OCI-M2 (cell line): Measurements from ENCODE around the gene JAKMIP1.
"Not testable (repeated sequence)": the region's sequence is repeated elsewhere in the genome, so short reads cannot be mapped to it uniquely, and the experiment has no call there.

Experiments used
- DNase-seq: peaks from one replicate; lab custom pipeline; 2025; ENCODE audit not compliant: unreplicated experiment; lab: John Stamatoyannopoulos, UW

JAKMIP1 gene

DNA sequence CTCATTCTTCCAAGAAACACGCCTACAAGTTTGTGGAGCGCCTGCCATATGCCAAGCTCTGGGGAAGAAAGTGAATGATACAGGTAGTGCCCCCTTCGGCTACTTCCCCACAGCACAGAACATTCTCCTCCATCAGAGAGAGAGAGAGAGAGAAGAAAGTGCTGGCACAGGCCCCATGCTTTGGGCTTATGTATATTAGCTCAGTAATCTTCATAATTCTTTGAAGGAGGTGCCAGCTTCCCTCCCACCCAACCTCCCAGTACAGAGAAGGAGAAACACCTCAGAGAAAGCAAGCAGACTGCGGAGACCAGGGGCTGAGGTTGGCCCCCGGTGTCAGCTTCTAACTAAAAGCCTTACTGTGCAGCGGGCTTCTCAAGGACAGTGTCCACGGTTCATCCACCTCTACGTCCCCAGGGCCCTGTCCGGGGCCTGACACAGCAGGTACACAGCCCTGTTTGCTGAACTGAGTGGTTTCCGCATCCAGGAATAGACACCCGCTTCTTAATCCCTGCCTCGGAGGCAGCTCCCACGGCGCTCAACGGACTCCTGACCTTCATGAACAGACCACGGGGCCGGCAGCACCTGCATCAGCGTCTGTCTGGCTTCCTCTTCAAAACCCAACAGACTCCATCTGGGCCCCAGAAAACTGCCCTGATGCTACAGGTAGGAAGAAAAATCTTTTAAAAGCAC is 50.2 kb downstream of the JAKMIP1 start:
- no peak for DNase-seq

DNA sequence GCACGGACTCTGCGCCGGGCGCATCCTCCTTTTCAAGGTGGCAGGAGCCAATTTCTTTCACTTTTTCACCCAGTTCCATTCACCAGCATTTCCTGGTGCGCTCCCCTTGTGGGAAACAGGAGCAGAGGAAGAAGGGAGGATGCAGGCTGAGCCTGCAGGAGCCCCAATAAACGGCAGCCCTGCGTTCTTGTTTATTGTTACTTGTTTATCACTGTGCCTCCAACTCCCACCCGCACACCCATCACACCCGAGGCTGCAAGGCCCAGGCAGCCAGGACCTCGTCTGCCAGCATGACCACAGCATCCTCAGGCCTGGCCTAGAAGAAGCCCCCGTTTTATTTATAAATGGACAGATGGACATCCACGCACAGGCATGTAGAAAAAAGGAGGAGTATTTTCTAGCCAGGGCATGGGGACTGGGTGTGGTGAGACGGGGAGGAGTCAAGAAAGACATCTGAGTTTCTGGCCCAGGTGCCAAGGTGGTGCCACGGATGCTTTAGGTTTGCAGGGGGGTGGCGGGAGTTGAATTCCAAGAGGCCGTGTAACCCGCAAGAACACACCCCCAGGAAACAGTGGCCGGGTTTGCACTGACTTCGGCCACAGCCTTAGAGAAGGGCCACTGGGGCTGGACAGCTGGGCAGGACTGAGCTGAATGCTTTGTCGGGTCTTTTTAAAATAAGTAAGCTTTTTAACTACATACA is 51.7 kb downstream of the JAKMIP1 start:
- DNase-seq: no peak

DNA sequence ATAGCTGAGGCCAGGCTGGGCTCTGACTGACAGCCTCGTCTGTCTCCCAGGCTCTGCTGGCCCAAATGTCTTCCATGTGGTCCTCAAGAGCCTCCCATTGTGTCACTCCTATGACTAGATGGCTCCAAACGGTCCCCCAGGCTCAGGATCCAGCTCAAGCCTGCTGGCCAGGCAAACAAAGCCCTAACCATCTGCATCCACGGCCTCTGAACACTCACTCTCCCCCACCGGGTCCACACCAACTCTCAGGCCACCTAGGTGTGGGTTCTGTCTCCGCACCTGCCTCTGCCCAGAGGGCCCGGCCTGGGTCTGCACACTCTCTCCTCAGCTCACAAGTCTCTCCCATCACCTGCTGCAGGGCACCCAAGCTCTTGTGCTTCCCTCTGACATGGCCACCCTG is 52.9 kb downstream of the JAKMIP1 start:
- DNase-seq: no peak

DNA sequence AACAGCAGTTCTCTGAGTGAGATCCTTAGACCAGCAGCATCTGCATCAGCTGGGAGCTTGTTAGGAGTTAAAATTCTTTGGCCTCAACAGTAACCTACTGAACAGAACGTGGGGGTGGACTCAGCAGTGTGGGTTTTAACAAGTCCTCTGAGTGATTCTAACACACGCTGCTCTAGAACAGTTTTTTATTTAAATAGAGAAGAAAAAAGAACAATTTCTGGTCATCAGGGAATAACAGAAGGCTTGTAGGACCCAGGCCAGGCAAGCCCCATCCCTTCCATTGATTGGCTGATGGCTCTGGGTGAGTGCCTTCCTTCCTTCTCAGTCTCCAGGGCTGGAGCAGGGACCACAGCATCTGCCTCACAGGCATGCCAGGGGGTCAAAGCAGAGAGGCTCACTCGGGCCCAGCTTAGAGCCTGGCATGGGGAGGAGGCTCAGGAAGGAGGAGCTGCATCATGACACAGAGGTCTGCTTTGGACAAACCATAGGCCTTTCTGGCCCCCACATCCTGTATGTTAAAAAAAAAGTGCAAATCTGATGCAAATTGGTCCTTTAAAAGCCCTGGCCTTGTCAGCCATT is 56.7 kb downstream of the JAKMIP1 start:
- DNase-seq: no peak

DNA sequence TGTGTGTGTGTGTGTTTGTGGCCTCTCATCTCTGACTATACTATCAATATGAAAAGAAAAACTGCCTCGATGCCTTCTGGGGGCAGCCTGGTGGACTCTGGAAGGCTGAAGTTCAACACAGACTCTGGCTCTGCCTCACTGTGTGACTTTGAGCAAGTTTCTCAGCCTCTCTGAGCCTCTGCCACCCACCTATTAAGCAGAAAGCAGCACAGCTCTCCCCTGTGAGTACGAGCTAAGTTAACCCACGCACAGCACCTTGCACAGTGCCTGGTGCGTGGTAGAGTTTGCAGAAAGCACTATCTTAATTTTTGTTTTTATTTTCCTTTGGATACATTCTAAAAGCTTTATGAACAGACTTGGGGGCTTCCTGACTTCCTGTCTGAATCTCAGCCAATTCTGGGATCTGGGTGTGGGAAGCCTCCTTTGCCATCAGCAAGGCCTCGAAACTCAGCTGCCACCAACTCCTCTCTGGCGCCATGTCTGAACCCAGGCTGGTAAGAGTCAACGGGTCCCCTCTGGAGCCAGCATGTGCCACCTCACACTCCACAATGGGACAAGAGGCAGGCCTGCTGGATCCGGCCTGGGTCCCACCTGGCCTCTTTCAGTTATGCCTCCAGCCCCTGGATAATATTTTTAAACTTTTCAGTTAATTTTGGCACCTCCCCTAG is 57.3 kb downstream of the JAKMIP1 start:
- DNase-seq: no peak

DNA sequence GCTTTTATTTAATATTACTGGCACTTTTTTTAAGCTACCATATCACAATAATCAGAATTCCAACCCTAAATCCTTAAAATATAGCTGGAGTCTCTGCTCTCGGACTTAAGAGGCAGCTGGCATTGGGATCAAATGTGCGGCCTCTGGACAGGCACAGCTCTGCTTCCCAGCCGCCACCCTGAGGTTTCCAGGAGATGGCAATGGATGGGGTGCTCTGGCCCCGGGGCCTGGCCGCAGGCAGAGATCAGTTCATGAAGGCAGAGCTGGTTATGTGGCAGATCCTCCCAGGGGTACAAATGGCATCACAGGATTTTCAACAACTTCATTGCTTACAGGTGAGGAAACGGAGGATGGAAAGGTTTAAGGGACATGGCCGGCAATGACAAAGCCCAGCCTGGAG is 57.8 kb downstream of the JAKMIP1 start:
- no peak for DNase-seq

DNA sequence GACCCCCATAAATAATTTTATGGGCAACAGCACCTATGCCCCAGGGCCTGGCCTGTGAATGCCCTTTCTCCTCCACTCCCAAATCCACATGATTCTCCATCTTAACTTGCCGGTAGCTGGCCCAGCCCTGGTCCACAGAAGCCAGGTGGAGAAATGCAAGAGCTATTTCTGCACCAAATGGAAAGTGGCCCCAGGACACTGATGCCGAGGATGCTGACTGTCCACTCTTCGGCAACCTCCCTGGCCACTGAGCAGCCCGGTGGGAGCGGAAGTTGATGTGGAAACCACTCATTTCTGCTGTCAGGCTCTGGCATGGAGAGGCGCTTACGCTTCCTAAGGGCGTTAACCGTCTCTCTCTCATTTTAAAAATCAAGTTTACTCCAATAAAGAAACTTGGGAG is 58.8 kb downstream of the JAKMIP1 start:
- DNase-seq: no peak

DNA sequence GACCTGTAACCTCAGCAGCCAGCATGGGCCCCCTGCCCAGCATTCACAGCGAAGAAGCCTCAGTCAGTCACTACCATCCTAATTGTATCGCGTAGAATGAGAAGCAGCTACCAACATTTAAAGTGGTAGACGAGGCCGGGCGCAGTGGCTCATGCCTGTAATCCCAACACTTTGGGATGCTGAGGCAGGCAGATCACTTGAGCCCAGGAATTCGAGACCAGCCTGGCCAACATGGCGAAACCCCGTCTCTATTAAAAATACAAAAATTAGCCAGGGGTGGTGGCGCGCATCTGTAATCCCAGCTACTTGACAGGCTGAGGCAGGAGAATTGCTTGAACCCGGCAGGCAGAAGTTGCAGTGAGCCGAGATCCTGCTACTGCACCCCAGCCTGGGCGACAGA is 59.3 kb downstream of the JAKMIP1 start:
- DNase-seq: not testable (repeated sequence)

DNA sequence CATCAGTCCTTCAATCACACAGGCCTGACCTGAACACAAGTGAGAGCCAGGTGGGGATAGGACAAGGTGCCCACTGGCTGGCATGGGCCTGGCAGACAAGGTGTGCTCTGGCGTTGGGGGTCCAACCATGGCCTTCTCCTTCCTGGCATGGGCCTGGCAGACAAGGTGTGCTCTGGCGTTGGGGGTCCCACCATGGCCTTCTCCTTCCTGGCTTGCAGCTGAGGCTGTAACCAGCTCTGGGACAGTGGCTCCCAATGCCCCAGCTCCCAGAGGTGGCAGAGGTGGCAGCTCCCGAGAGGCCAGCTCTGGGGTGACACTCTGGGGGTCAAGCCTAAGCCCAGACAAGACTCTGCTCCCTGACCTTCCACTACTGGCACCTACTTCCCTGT is 62.6 kb downstream of the JAKMIP1 start:
- no peak for DNase-seq

DNA sequence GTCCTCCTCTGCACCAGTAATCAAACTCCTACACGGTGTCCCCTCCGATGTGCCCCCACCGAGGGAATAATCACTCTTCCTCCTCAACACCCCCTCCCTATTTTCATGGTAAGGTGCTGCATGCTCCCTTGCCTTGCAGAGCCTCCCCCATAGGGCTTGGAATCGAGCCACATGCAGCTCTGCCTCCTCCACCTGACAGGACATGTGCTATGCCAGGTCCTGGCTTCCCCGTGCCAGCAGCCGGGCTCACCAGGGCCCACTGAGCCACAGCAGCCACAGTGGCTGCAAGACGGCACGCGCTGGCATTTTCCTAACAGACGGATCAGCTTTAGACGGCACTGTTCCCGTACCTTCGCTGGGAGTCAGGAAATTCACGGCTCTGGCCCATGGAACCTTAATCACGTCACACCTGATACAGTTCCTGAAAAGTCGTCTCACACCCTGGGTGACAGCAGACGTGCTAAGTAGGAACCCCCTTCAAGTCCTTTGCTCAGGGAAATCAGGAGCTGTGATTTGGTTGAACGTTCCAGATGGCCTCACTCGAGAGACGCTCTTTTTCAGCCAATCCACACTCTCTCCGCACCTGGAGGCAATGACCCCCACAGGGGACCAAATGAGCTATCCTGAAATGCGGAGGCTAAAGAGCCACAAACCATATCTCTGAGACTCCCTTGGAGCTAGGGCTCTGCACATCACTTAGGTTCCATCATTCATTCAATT is 63.2 kb downstream of the JAKMIP1 start:
- DNase-seq: no peak

DNA sequence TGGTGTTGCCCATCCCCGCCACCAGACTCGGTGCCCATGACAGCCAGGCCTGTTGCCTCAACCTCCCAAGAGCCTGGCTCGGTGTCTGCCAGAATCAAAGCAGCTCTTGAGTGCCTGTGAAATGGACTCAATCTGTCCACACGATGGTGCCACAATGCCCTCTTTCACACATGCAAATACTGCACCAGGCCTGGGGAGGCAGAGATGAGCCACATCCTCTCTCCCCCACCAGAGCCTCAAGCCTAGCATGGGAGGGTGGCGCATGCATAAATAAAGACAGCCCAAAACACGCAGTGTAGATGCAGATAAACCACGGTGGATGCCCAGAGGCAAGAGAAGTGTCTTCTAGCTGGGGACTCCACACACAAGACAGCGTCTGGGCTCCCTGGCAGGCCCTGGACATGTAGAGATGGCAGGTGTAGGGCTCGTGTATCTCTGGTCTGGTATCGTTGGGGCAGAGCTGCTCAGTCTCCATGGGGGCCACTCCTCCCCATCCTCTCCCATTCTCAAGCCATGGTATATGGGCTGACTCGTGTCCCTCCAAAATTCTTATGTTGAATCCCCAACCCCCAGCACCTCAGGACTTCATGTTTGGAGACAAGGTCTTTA is 65.6 kb downstream of the JAKMIP1 start:
- DNase-seq: no peak

DNA sequence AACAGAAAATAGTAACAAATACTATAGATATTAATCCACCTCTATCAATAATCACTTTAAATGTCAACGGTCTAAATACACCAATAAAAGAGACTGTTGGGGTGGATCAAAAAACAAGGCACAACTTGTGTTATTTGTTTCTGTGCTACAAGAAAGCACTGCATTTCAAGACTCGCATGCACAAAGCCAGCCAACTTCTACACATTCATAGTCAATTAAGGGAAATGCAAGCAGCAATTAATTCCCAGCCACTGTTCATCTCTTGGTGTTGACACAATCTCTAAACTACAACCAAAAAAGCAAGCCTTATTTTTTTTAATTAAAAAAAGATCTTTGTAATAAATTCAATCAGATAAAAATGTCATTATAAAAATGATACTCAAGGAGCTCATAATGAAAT is 67.6 kb downstream of the JAKMIP1 start:
- no peak for DNase-seq

DNA sequence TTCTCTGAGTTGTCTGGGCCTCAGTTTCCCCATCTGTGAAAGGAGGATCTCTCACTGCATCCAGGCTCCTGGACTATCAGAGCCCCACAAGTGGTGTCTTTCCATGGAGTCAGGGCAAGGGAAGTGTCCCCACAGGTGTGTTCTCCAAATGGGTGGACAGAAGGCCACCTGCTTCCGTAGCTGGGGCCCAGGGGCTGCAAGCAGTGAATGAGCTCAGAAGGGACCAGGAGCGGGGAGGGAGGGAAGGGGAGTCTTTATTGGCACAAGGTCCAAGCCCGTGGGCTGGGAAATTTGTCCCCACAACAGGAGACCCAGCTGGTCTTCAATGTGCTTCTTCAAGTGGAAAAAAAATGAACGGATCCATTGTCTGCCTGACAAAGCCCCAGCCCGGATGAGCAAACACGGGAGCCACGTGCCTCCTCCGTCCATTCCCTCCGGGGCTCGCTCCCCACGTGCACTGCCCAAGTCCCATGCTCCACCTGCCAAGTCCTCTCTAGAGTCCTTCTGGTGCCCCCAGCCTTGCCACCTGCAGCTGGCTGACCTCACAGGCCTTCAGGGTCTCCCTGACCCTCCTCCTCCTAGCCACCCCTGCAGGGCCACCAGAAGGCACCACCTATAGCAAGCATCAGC is 72.0 kb downstream of the JAKMIP1 start:
- no peak for DNase-seq

DNA sequence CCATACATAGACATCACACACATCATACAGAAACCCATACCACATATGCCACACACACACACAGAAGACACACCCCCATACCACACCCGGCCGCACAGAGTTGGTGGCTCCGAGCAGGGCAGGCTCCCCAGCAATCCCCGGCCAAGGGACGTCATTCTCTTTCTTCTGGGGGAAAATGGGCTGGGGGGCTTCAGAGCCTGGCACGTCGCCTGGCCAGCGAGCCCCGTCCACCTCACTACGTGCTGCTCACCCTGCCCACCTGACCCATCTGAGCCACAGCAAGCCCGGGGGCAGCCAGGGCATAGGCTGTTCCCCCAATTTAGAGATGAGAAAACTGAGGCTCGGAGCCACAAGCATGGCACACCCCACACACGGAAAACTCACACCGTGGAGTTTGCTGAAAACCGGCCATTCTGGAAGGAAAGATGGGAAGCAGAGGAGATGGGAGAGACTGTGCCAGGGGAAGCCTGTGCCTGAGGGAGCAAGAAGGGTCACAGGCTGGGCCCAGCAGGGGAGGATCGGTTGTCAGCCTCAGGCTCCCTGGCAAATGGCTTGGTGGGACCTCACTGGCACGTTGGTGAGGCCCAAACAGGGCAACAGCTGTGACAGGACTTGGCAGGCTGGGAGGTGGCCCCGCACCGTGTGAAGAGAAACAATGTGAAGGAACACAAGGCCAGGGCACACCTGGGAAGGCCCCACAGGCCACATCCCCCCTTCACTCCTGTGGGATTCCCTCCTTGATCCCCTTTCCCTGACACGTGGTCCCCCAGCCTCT is 73.2 kb downstream of the JAKMIP1 start:
- DNase-seq: no peak

DNA sequence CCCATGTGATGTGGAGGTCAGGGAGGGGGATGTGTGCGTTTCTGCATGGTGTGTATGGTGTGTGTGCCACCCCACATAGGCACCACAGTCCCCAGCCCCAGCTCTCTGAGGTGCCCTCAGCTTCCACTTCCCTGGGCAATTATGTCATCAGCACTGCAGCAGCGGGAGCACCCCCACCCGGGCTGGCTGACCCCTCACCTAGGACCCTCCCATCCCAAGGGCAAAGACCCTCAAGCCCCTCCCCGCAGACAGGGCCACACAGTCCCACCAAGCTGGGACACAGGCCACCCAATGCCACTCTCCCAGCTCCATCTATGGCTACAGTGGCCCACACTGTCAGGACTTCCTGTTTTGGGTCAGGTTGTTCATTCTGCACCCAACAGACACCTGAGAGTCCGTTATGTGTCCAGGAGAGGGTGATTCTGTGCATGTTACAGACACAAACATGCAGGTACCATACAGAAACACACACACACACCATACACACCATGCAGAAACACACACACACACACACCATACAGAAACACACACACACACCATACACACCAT is 75.2 kb downstream of the JAKMIP1 start:
- DNase-seq: no peak

DNA sequence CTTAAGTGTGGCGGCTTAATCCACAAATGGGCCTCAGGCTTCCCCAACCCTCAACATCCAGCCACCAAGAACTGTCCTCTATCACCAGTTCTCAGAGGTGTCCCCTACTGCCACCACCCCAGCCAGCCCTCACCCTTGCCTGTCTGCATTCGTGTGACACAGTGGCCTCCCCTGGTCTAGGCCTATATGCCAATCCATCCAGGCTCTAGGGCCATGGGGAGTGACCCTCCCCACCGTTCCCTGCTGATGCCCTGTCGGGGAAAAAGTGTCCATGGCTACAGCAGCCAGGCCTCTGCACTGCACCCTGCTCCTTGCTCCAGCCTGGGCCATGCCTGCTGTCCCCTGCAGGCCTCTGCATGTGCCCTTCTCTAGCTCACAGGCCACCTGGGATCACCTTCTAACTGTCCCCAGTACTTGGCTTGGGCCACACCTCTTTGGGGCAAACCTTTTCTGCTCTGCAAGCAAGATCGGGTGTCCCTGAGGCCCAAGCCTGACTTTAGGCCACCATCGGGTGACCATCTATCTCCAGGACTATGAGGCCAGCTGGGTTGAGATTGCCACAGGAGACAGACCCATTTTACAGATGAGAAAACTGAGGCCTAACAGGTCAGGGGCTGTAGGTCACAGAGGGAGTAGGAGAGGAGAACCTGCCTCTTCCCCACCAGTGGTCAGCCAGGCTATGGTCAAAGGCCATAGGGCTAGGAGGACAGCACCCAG is 75.8 kb downstream of the JAKMIP1 start:
- DNase-seq: no peak

DNA sequence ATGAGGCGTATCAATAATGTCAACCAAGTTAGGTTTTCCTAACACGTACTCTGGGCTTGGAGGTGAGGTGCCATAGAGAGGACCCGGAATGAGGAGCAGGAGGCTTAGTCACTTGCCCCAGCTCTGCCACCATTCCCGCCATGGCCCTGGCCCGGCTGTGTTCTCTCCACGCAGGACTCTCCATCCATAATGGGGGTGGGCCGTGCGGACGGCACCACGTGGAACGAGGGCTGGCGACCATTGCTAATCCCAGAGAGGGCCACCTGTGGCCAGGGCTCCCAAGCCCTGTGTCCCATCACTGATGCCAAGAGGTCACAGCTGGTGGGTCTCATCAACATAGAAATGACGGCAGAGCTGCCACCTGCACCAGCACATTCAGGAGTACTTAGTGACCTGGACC is 76.4 kb downstream of the JAKMIP1 start:
- DNase-seq: no peak

DNA sequence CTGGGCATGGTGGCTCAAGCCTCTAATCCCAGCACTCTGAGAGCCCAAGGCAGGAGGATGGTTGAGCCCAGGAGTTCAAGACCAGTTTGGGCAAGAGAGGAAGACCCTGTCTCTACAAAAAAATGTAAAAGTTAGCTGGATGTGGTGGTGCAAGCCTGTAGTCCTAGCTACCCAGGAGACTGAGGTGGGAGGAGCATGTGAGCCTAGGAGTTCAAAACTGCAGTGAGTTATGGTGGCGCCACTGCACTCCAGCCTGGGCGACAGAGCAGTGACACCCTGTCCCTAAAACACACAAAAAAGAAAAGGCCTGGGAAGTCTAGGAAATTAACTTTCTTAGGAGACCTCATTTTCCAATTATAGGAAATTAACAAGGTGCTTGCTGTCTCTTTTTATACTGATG is 76.8 kb downstream of the JAKMIP1 start:
- no peak for DNase-seq

DNA sequence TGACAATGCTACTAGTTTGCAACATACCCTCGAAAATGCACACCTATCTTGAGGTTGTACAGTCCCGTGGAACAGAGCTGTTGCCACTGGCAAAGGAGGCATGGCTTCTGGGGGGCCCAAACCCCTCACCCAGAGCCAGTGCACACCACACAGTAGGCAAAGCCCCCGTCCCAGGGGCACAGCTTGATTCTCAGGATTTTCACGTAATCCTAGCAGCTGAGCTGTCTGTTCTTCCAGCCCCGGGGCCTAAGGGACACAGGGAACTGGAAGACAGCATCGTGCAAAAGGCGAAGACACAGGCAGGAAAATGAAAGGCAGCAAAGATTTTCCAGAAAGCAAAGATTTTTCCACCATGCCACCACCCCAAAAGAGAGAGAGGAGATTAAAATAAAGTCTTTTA is 77.2 kb downstream of the JAKMIP1 start:
- DNase-seq: no peak
